ENCODE data around the gene DCTN5.
A peak's percentile ranks its signal among the peaks of the same experiment; 100 is the strongest.

DCTN5 gene

GRCh38 chr16:23673971-23674614 is 32.8 kb downstream of the DCTN5 start:
- Mint-ChIP-seq H3K27me3 (ENCODE audit: low read depth, poor library complexity) (no peaks in the 10 kb centered on the region), H3K9me3 (no peaks in the 10 kb centered on the region), H3K4me1 (peaks cover 5% of the 10 kb centered on the region), H3K36me3 (ENCODE audit: low read depth) (peaks cover 36% of the 10 kb centered on the region), H3K4me3 (no peak overlapping the region), H3K27ac (no peak overlapping the region)
- DNase-seq, result no peak
- no peak for TF ChIP-seq CTCF (IDR thresholded peaks at IDR 0.05)

GRCh38 chr16:23676924-23677480 is 35.7 kb downstream of the DCTN5 start:
- Mint-ChIP-seq H3K9me3 (no peaks in the 10 kb centered on the region), H3K36me3 (ENCODE audit: low read depth) (peaks cover 25% of the 10 kb centered on the region), H3K27me3 (ENCODE audit: low read depth, poor library complexity) (no peaks in the 10 kb centered on the region), H3K27ac (no peak overlapping the region), H3K4me1 (peaks cover 34% of the 10 kb centered on the region), H3K4me3 (peak overlapping the region; percentile 94)
- no peak for TF ChIP-seq CTCF (IDR thresholded peaks at IDR 0.05)
- DNase-seq, result no peak

- peaks cover 36% of the 10 kb centered on the region for H3K36me3 Mint-ChIP-seq (ENCODE audit: low read depth)
- no peak for TF ChIP-seq CTCF (IDR thresholded peaks at IDR 0.05)
- H3K9me3 Mint-ChIP-seq, result no peaks in the 10 kb centered on the region
- H3K4me1 Mint-ChIP-seq, result peaks cover 38% of the 10 kb centered on the region
- peak within 1 kb of the TSS; percentile 94 for H3K4me3 Mint-ChIP-seq
- peak; percentile 88 for DNase-seq
- no peaks in the 10 kb centered on the region for H3K27me3 Mint-ChIP-seq (ENCODE audit: low read depth, poor library complexity)
- H3K27ac Mint-ChIP-seq, result peak within 1 kb of the TSS; percentile 89
Observed at GRCh38 chr16:23678430-23679273, 37.4 kb downstream of the DCTN5 start, which contains the start of gene PLK1. Gene PLK1 (plus strand): TSS chr16:23678889. CDS start chr16:23678933, 44 bp downstream.

- peaks cover 38% of the 10 kb centered on the region for H3K4me1 Mint-ChIP-seq
- DNase-seq, result peak; percentile 39
- no peaks in the 10 kb centered on the region for H3K27me3 Mint-ChIP-seq (ENCODE audit: low read depth, poor library complexity)
- H3K9me3 Mint-ChIP-seq, result no peaks in the 10 kb centered on the region
- H3K27ac Mint-ChIP-seq, result no peak overlapping the region
- peaks cover 42% of the 10 kb centered on the region for H3K36me3 Mint-ChIP-seq (ENCODE audit: low read depth)
- peak overlapping the region; percentile 94 for H3K4me3 Mint-ChIP-seq
- TF ChIP-seq CTCF (IDR thresholded peaks at IDR 0.05), result no peak
Observed at GRCh38 chr16:23679274-23679985, 38.2 kb downstream of the DCTN5 start.

GRCh38 chr16:23679986-23680336 is 38.7 kb downstream of the DCTN5 start:
- DNase-seq, result no peak
- Mint-ChIP-seq H3K36me3 (ENCODE audit: low read depth) (peaks cover 43% of the 10 kb centered on the region), H3K27me3 (ENCODE audit: low read depth, poor library complexity) (no peaks in the 10 kb centered on the region), H3K4me3 (peak overlapping the region; percentile 94), H3K27ac (no peak overlapping the region), H3K4me1 (peaks cover 38% of the 10 kb centered on the region), H3K9me3 (no peaks in the 10 kb centered on the region)
- TF ChIP-seq CTCF (IDR thresholded peaks at IDR 0.05), result no peak
